Osteocyte (in vitro differentiated cells): ENCODE data around the gene NHSL1. TPM values are rescaled to one million over a fixed set of nuclear protein-coding genes. Genes with fewer than 3 reads are reported as not detected.

ENCODE experiments used
- DNase-seq: peaks from one replicate; pipeline ENCODE4 v3.0.0; 2021; ENCODE audit warnings: mixed read lengths; ENCODE audit not compliant: unreplicated experiment; ENCODE audit errors: extremely low spot score
- H3K27ac Mint-ChIP-seq: one replicate; pipeline ENCODE4 v1.8.0; 2021; ENCODE audit warnings: mild to moderate bottlenecking, mixed read lengths; ENCODE audit not compliant: unreplicated experiment
- H3K27me3 Mint-ChIP-seq: one replicate; pipeline ENCODE4 v1.8.0; 2021; ENCODE audit warnings: mixed read lengths; ENCODE audit not compliant: unreplicated experiment
- H3K36me3 Mint-ChIP-seq: one replicate; pipeline ENCODE4 v1.8.0; 2021; ENCODE audit warnings: mixed read lengths; ENCODE audit not compliant: unreplicated experiment
- H3K4me1 Mint-ChIP-seq: one replicate; pipeline ENCODE4 v1.8.0; 2021; ENCODE audit warnings: mixed read lengths; ENCODE audit not compliant: unreplicated experiment
- H3K4me3 Mint-ChIP-seq: one replicate; pipeline ENCODE4 v1.8.0; 2021; ENCODE audit warnings: mild to moderate bottlenecking, moderate library complexity, mixed read lengths; ENCODE audit not compliant: unreplicated experiment
- H3K9me3 Mint-ChIP-seq: one replicate; pipeline ENCODE4 v1.8.0; 2021; ENCODE audit warnings: mixed read lengths; ENCODE audit not compliant: unreplicated experiment
- CTCF ChIP-seq: fragments of 200-600 bp; sonication (generic); IDR thresholded peaks from 2 replicates; pipeline ENCODE4 v1.5.0; 2021; ENCODE audit warnings: antibody characterized with exemption, mild to moderate bottlenecking, moderate library complexity
- total RNA-seq: library from RNA; stranded (reverse); gene quantifications from 2 replicates; pipeline ENCODE4 v1.2.1, GENCODE V29; 2021

The NHSL1 gene
- total RNA-seq, 1 donor from 2014 or later = 21.2 TPM

GRCh38 chr6:138537106-138537505, 37.8 kb upstream of the NHSL1 start:
- Mint-ChIP-seq H3K4me3 (no peak overlapping the region), H3K4me1 (peaks cover 60% of the 10 kb centered on the region), H3K27me3 (no peaks in the 10 kb centered on the region)

GRCh38 chr6:138535728-138536455, 36.6 kb upstream of the NHSL1 start:
- Mint-ChIP-seq H3K4me1 (peaks cover 47% of the 10 kb centered on the region), H3K4me3 (no peak overlapping the region), H3K27ac (no peak overlapping the region), H3K27me3 (no peaks in the 10 kb centered on the region), H3K9me3 (no peaks in the 10 kb centered on the region), H3K36me3 (peaks cover 4% of the 10 kb centered on the region)
- TF ChIP-seq CTCF = no peak
- no peak for DNase-seq

More at GRCh38 chr6:138537106-138537505, 37.8 kb upstream of the NHSL1 start:
- Mint-ChIP-seq H3K36me3 (peaks cover 4% of the 10 kb centered on the region), H3K9me3 (no peaks in the 10 kb centered on the region), H3K27ac (peak overlapping the region; percentile 65)
- TF ChIP-seq CTCF = no peak
- no peak for DNase-seq

GRCh38 chr6:138533667-138534066, 34.4 kb upstream of the NHSL1 start:
- H3K27ac Mint-ChIP-seq = no peak overlapping the region
- H3K4me1 Mint-ChIP-seq = peaks cover 25% of the 10 kb centered on the region
- H3K4me3 Mint-ChIP-seq = no peak overlapping the region
- no peak for TF ChIP-seq CTCF
- peaks cover 7% of the 10 kb centered on the region for H3K36me3 Mint-ChIP-seq
- no peaks in the 10 kb centered on the region for H3K9me3 Mint-ChIP-seq
- H3K27me3 Mint-ChIP-seq = no peaks in the 10 kb centered on the region
- DNase-seq = no peak

- Mint-ChIP-seq H3K27me3 (no peaks in the 10 kb centered on the region), H3K4me3 (no peak overlapping the region), H3K27ac (no peak overlapping the region), H3K4me1 (peaks cover 13% of the 10 kb centered on the region), H3K36me3 (peaks cover 7% of the 10 kb centered on the region), H3K9me3 (no peaks in the 10 kb centered on the region)
- no peak for TF ChIP-seq CTCF
- DNase-seq = no peak
These were observed 32.1 kb upstream of the NHSL1 start for GRCh38 chr6:138531387-138531786.

GRCh38 chr6:138529478-138529877, 30.2 kb upstream of the NHSL1 start:
- Mint-ChIP-seq H3K4me3 (no peak overlapping the region), H3K27me3 (no peaks in the 10 kb centered on the region), H3K36me3 (peaks cover 7% of the 10 kb centered on the region), H3K27ac (no peak overlapping the region), H3K9me3 (no peaks in the 10 kb centered on the region), H3K4me1 (peaks cover 10% of the 10 kb centered on the region)
- no peak for DNase-seq
- no peak for TF ChIP-seq CTCF
